Naive B cell (primary cell): Measurements from ENCODE around the gene NFE2L3. TPM values are rescaled to one million over a fixed set of nuclear protein-coding genes. Genes with fewer than 3 reads are reported as not detected.
A peak's percentile ranks its signal among the peaks of the same experiment; 100 is the strongest.
"Not testable (repeated sequence)": the region's sequence is repeated elsewhere in the genome, so short reads cannot be mapped to it uniquely, and the experiment has no call there.

Experiments used
- ATAC-seq, 2 donors: fragments of 150-1000 bp; cut with Tn5 transposase; 2 replicates each; pipeline ENCODE4 v1.10.0; 2021; ENCODE audit warnings: low read depth in 2 of 2, mild to moderate bottlenecking in 2 of 2, moderate library complexity in 2 of 2
- DNase-seq: peaks from one replicate; pipeline ENCODE4 v3.0.0; 2022
- H3K27ac Mint-ChIP-seq, 6 donors: one replicate each; pipeline ENCODE4 v1.8.0; 2020 to 2022; ENCODE audit warnings: mild to moderate bottlenecking in 6 of 6, mixed read lengths in 6 of 6, moderate library complexity in 5 of 6, inconsistent platforms in 2 of 6
- H3K27me3 Mint-ChIP-seq, 3 donors: one replicate each; pipeline ENCODE4 v1.8.0; 2021 to 2022; ENCODE audit warnings: mixed read lengths in 3 of 3, mild to moderate bottlenecking in 1 of 3
- H3K36me3 Mint-ChIP-seq, 2 donors: one replicate each; pipeline ENCODE4 v1.8.0; 2020 to 2022; ENCODE audit warnings: mixed read lengths in 2 of 2, inconsistent platforms in 1 of 2, mild to moderate bottlenecking in 1 of 2
- H3K4me1 Mint-ChIP-seq, 3 donors: one replicate each; pipeline ENCODE4 v1.8.0; 2020 to 2022; ENCODE audit warnings: mixed read lengths in 3 of 3, inconsistent platforms in 1 of 3, mild to moderate bottlenecking in 1 of 3, moderate library complexity in 1 of 3
- H3K4me3 Mint-ChIP-seq, 8 donors: one replicate each; pipeline ENCODE4 v1.8.0; 2020 to 2022; ENCODE audit warnings: mild to moderate bottlenecking in 8 of 8, mixed read lengths in 8 of 8, moderate library complexity in 8 of 8, inconsistent platforms in 2 of 8
- H3K9me3 Mint-ChIP-seq, 7 donors: one replicate each; pipeline ENCODE4 v1.8.0; 2020 to 2022; ENCODE audit warnings: mixed read lengths in 7 of 7, mild to moderate bottlenecking in 5 of 7, inconsistent platforms in 2 of 7, moderate library complexity in 1 of 7
- polyA plus RNA-seq, 6 donors: library from polyadenylated mRNA; unstranded; fragments of 300-500 nt; fragmentation: Illumina TruSeq; gene quantifications; one replicate each; pipeline ENCODE4 v1.2.3, GENCODE V29; 2021; ENCODE audit warnings: low read depth in 6 of 6

NFE2L3 gene, protein sequence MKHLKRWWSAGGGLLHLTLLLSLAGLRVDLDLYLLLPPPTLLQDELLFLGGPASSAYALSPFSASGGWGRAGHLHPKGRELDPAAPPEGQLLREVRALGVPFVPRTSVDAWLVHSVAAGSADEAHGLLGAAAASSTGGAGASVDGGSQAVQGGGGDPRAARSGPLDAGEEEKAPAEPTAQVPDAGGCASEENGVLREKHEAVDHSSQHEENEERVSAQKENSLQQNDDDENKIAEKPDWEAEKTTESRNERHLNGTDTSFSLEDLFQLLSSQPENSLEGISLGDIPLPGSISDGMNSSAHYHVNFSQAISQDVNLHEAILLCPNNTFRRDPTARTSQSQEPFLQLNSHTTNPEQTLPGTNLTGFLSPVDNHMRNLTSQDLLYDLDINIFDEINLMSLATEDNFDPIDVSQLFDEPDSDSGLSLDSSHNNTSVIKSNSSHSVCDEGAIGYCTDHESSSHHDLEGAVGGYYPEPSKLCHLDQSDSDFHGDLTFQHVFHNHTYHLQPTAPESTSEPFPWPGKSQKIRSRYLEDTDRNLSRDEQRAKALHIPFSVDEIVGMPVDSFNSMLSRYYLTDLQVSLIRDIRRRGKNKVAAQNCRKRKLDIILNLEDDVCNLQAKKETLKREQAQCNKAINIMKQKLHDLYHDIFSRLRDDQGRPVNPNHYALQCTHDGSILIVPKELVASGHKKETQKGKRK
- polyA plus RNA-seq: 1 to 10 TPM in 5 of 6 donors, under 1 TPM in 1; 0.93 to 4.1 (median 2.4) TPM

DNA sequence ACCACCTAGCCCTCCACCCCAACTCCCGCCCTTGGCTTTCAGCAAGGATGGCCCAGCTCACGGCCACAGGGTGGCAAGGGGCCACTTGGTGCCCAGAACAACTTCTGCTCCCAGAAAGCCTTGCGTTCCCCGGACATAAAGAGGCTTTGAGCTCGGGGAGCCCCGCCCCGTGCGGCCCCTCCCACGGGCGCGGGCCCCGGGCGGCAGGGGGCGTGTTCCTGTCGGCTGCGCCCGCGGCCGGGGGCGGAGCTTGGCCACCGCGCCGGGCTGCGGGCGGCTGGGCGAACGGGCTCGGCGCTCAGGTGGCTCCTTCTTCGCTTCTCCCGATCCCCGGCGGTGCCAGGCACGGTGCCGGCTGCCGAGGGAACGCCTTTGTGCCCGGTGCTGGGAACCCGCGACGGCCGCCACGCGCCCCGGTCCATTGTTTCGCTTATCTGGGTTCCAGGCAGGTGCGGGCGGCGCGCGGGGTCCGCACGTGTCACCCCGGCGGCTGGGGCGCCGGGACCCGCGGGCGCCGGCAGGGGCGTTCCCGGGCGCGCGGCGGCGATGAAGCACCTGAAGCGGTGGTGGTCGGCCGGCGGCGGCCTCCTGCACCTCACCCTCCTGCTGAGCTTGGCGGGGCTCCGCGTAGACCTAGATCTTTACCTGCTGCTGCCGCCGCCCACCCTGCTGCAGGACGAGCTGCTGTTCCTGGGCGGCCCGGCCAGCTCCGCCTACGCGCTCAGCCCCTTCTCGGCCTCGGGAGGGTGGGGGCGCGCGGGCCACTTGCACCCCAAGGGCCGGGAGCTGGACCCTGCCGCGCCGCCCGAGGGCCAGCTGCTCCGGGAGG, at the start of gene NFE2L3:
TSS of gene NFE2L3 (plus strand) at position 246 of the 829 bp plus-strand sequence. CDS start at position 547, 301 bp downstream.
- Mint-ChIP-seq H3K4me1 (peaks cover 36 to 53% (median 47%) of the 10 kb centered on the region in 3 donors), H3K9me3 (peaks cover 0 to 3% (median 0%) of the 10 kb centered on the region in 7 donors)

DNA sequence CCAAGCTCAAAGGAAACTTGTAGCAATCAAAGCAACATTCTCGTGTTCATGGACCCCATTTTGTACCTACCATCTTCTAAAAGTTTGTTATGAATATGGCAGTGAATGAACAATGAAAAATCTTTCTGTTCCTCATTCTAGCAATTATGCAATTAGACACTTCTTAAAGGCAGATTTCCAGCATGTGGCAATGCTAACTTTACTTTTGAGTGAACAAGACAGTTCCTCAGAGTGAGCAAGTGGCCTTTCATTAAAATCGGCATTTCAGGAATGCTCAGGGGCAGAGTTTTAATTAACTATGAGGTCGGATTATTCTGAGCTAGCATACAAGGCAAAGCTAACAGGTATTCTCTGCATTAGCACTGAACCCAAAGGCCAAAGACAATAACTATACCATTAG, 48.4 kb upstream of the NFE2L3 start:
- peak overlapping the region in 1 of 8 donors; percentile 76 for H3K4me3 Mint-ChIP-seq
- no peaks in the 10 kb centered on the region for H3K36me3 Mint-ChIP-seq
- H3K27ac Mint-ChIP-seq: no peak overlapping the region
- DNase-seq (no peak), ATAC-seq (no peak)
- peaks cover 0 to 12% (median 0%) of the 10 kb centered on the region in 3 donors for H3K27me3 Mint-ChIP-seq
- no peaks in the 10 kb centered on the region for H3K9me3 Mint-ChIP-seq
- H3K4me1 Mint-ChIP-seq: peaks cover 21 to 28% (median 24%) of the 10 kb centered on the region in 3 donors

More for the DNA sequence above, at the start of gene NFE2L3:
- Mint-ChIP-seq H3K4me3 (peak within 1 kb of the TSS; percentile 77 to 96 (median 92)), H3K27me3 (peaks cover 0 to 5% (median 0%) of the 10 kb centered on the region in 3 donors), H3K36me3 (no peaks in the 10 kb centered on the region), H3K27ac (peak within 1 kb of the TSS; percentile 66 to 97 (median 86))
- peak; percentile 70 to 72 for ATAC-seq
- peak; percentile 77 for DNase-seq

DNA sequence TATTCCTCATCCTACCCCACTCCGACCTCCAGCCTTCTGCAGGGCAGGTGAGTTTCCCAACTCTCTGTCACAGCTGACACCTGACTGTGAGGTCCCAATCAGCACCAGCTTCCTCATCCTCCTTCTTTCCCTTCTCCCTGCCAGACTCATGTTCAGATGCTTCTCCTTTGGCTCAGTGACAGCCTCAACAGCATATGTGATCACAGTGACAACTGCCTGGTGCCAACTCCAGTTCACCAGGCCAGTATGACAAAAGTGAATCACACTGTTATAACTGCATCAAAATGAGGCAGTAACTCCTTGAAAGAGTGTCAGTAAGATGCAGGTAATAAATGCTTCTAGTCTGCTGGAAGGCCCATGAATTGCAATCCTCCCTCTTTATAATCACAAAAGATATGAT, 46.8 kb upstream of the NFE2L3 start:
- DNase-seq: no peak
- Mint-ChIP-seq H3K4me1 (peaks cover 21 to 25% (median 24%) of the 10 kb centered on the region in 3 donors), H3K9me3 (no peaks in the 10 kb centered on the region), H3K36me3 (peaks cover 0 to 3% of the 10 kb centered on the region in 2 donors), H3K4me3 (no peak overlapping the region), H3K27me3 (peaks cover 0 to 14% (median 0%) of the 10 kb centered on the region in 3 donors), H3K27ac (no peak overlapping the region)
- no peak for ATAC-seq

DNA sequence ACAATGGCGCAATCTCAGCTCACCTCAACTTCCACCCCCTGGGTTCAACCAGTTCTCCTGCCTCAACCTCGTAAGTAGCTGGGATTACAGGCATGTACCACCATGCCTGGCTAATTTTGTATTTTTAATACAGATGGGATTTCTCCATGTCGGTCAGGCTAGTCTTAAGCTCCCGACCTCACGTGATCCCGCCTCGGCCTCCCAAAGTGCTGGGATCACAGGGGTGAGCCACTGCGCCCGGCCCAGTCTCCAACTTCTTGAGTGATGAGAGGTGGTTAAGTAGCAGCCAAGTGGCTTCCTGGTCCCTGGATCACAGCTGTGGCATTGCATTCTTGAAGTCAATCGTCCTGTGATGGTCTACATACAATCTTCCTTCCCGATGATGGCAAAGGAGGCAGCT, 46.1 kb upstream of the NFE2L3 start:
- H3K4me1 Mint-ChIP-seq: peaks cover 17 to 19% (median 18%) of the 10 kb centered on the region in 3 donors
- H3K27me3 Mint-ChIP-seq: peaks cover 0 to 14% (median 0%) of the 10 kb centered on the region in 3 donors
- H3K9me3 Mint-ChIP-seq: no peaks in the 10 kb centered on the region
- ATAC-seq (no peak), DNase-seq (no peak)
- H3K4me3 Mint-ChIP-seq: no peak overlapping the region
- no peak overlapping the region for H3K27ac Mint-ChIP-seq
- H3K36me3 Mint-ChIP-seq: peaks cover 0 to 3% of the 10 kb centered on the region in 2 donors

DNA sequence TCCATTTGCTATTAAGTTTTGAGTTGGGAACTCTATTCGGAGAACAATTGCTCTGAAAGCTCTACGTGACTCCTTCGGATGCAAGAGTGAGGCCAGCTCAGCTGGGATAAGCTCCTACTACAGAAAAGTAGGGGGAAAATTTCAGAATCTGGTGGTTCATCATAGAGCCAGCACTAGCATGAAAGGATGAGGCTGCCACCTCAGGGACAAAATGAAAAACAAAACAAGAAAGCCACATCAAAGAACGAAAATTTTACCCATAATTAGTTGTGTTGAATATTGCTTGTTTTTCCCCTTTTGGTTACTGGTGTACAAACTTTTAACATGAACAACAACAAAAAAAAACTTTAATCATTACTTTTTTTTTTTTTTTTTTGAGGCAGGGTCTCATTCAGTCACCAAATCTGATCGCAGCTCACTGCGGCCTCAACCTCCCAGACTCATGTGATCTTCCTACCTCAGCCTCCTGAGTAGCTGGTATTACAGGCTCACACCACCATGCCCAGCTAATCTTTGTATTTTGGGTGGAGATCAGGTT, 39.7 kb upstream of the NFE2L3 start:
- Mint-ChIP-seq H3K36me3 (peaks cover 0 to 3% of the 10 kb centered on the region in 2 donors), H3K4me1 (no peaks in the 10 kb centered on the region), H3K4me3 (no peak overlapping the region), H3K27ac (no peak overlapping the region), H3K9me3 (no peaks in the 10 kb centered on the region), H3K27me3 (peaks cover 0 to 13% (median 9%) of the 10 kb centered on the region in 3 donors)
- no peak for ATAC-seq
- DNase-seq: no peak

DNA sequence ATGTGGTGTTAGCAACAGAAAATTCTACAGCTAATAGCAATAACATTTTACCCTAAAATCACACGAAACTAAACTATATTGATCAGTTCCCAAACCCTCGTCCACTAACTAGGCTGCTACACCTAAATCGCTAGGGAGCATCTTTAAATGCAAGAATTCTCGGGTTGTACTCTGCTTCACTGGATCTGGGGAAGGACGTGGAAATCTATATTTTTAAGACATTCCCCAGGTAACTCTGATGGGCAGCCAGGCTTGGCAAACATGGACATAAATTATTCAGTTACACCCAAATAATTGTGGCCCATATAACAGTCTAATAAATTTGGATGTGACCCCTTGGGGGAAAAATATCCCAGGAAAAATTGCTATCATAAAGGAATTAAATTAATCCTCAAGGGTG, 36.3 kb upstream of the NFE2L3 start:
- Mint-ChIP-seq H3K27ac (no peak overlapping the region), H3K9me3 (no peaks in the 10 kb centered on the region), H3K27me3 (peaks cover 0 to 21% (median under 1%) of the 10 kb centered on the region in 3 donors), H3K4me3 (no peak overlapping the region), H3K36me3 (no peaks in the 10 kb centered on the region), H3K4me1 (no peaks in the 10 kb centered on the region)
- ATAC-seq (no peak), DNase-seq (no peak)

DNA sequence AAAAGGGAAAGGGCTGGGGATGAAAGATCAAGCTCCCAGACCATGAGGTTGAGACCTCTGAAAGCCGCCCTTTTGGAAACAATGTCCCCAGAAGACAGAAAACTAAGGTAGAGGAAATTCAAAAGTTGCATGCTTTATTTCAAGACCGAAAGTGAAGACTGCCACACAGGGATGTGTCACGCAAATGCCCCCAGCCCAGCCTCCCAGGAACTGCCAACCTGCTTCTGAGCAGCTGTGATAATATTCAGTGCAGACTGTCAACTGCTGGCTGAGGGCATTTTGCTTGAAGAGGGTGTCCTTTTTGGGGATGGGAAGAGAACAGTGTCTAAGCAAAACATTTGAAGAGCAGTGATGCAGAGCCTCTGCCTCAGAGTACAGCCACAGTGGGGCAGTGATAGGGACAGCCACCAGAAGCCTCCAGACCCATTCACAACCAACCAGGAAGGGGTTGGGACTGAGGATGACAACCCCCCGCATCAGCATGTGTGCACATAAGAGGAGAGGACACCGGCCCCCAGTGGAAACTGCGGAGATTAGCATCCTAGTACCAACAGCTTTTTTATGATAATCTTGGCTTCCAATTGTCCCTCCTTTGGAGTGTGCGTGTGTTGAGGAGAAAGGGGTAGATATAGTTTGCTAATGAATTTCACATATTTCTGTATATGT, 34.7 kb upstream of the NFE2L3 start:
- H3K9me3 Mint-ChIP-seq: no peaks in the 10 kb centered on the region
- H3K4me1 Mint-ChIP-seq: no peaks in the 10 kb centered on the region
- no peak for DNase-seq
- H3K4me3 Mint-ChIP-seq: no peak overlapping the region
- peaks cover 0 to 29% (median 12%) of the 10 kb centered on the region in 3 donors for H3K27me3 Mint-ChIP-seq
- no peak overlapping the region for H3K27ac Mint-ChIP-seq
- ATAC-seq: no peak
- no peaks in the 10 kb centered on the region for H3K36me3 Mint-ChIP-seq

DNA sequence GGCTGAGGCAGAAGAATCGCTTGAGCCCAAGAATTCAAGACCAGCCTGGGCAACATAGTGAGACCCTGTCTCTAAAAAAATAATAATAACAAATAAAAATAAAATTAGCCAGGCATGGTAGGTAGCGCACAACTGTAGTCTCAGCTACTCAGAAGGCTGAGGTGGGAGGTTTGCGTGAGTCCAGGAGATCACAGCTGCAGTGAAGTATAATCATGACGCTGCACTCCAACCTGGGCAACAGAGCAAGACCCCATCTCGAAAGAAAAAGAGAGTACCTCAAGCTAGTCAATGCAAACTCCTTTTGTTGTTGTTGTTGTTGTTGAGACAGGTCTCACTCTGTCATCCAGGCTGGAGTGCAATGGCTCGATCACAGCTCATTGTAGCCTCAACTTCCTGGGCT, 34.0 kb upstream of the NFE2L3 start:
- H3K9me3 Mint-ChIP-seq: no peaks in the 10 kb centered on the region
- no peaks in the 10 kb centered on the region for H3K36me3 Mint-ChIP-seq
- H3K4me3 Mint-ChIP-seq: no peak overlapping the region
- H3K4me1 Mint-ChIP-seq: peaks cover 2 to 4% (median 3%) of the 10 kb centered on the region in 3 donors
- DNase-seq (no peak), ATAC-seq (no peak)
- H3K27me3 Mint-ChIP-seq: peaks cover 0 to 29% (median 13%) of the 10 kb centered on the region in 3 donors
- H3K27ac Mint-ChIP-seq: no peak overlapping the region

DNA sequence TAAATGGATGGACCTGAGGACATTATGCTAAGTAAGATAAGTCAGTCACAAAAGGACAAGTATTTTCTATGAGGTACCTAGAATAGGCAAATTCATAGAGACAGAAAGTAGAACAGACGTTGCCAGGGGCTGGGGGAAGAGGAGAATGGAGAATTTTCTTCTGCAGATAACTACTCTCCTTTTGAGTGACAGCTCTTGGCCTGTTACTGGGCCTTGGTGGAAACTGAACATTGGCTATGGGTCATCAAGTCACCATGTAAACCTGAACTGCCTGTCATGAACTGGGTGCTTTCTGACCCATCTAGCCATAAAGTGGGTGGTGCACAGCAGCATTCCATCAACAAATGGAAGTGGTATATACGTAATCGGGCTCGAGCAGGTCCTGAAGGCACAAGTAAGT, 29.3 kb upstream of the NFE2L3 start:
- ATAC-seq: no peak
- DNase-seq: no peak
- peak overlapping the region in 1 of 8 donors; percentile 57 for H3K4me3 Mint-ChIP-seq
- no peaks in the 10 kb centered on the region for H3K36me3 Mint-ChIP-seq
- peaks cover 13 to 20% (median 18%) of the 10 kb centered on the region in 3 donors for H3K4me1 Mint-ChIP-seq
- no peak overlapping the region for H3K27ac Mint-ChIP-seq
- H3K27me3 Mint-ChIP-seq: peaks cover 8 to 28% (median 17%) of the 10 kb centered on the region in 3 donors
- H3K9me3 Mint-ChIP-seq: no peaks in the 10 kb centered on the region

DNA sequence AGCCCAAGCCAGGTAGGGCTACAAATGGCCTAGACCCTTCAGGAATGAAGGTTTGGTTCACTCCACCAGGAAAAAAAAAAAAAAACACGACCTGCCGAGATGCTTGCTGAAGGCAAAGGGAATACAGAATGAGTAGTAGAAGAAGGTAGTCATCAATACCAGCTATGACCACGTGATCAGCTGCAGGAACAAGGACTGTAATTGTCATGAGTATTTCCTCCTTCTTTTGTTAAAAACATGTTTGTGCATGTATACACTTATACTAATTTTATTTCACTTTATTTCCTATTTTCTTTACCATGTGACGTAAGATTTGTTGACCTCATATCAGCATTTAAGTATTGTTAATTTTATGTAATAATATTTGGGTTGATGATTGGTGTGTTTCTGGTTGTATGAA, 27.2 kb upstream of the NFE2L3 start:
- not testable (repeated sequence) for H3K36me3 Mint-ChIP-seq, H3K4me3 Mint-ChIP-seq, DNase-seq, H3K9me3 Mint-ChIP-seq, ATAC-seq
- H3K27me3 Mint-ChIP-seq: peaks cover 8 to 28% (median 12%) of the 10 kb centered on the region in 3 donors
- peaks cover 14 to 25% (median 21%) of the 10 kb centered on the region in 3 donors for H3K4me1 Mint-ChIP-seq
- peak overlapping the region in 1 of 6 donors; percentile 18 for H3K27ac Mint-ChIP-seq

DNA sequence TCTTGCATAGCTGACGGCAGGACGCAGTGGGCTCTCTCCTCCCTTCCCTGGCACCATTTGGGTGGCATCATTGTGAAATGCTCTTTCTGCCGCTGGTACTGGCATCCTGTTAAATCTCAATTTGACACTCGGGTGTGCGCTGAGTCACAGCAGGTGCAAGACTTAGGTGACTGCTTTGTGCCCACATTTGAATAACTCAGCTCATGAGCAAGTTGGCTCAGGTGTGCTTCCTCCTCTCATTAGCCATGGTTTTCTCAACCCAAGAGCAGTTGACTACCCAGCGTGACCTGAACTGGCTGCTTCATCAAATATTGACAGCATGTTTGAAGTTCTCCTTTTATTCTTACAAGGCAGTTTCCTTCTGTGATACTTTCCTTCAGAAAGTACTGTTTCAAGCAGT, 24.6 kb upstream of the NFE2L3 start:
- no peaks in the 10 kb centered on the region for H3K36me3 Mint-ChIP-seq
- DNase-seq (peak; percentile 35), ATAC-seq (peak; percentile 94 to 97)
- peaks cover 7 to 31% (median 30%) of the 10 kb centered on the region in 3 donors for H3K27me3 Mint-ChIP-seq
- no peaks in the 10 kb centered on the region for H3K9me3 Mint-ChIP-seq
- H3K4me3 Mint-ChIP-seq: peak overlapping the region in 2 of 8 donors; percentile 11 to 55
- peak overlapping the region in 4 of 6 donors; percentile 5 to 53 (median 32) for H3K27ac Mint-ChIP-seq
- H3K4me1 Mint-ChIP-seq: peaks cover 14 to 25% (median 21%) of the 10 kb centered on the region in 3 donors

DNA sequence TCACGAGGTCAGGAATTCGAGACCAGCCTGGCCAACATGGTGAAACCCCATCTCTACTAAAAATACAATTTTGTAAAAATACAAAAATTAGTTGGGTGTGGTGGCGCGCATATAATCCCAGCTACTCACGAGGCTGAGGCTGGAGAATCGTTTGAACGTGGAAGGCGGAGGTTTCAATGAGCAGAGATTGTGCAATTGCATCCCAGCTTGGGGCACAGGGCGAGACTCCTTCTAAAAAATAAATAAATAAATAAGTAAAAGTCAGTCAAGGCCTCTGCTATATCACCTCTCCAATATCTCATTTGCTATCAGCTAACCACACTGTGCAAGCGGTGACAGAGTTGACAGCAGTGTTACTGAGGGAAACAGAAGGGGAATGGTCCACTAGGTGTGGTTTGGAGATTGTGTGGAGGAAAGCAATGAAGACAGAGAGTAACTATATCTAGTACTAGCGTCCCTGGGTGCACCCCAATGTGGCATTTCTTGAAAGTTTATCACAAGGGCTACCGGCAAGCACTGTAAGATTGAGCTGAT, 20.9 kb upstream of the NFE2L3 start:
- H3K4me1 Mint-ChIP-seq: peaks cover 8 to 16% (median 12%) of the 10 kb centered on the region in 3 donors
- H3K9me3 Mint-ChIP-seq: peaks cover 0 to 7% (median 0%) of the 10 kb centered on the region in 7 donors
- H3K4me3 Mint-ChIP-seq: no peak overlapping the region
- H3K27me3 Mint-ChIP-seq: peaks cover 16 to 38% (median 21%) of the 10 kb centered on the region in 3 donors
- H3K27ac Mint-ChIP-seq: no peak overlapping the region
- no peak for DNase-seq
- no peak for ATAC-seq
- H3K36me3 Mint-ChIP-seq: no peaks in the 10 kb centered on the region
